Sigmoid colon (tissue), 7 donors: Measurements from ENCODE around the gene DUSP9. TPM values are rescaled to one million over a fixed set of nuclear protein-coding genes. Genes with fewer than 3 reads are reported as not detected.

ENCODE experiments used
- DNase-seq: peaks from one replicate; pipeline ENCODE4 v3.0.0-alpha.2; 2019
- H3K27ac ChIP-seq, 4 donors: fragments of 200-600 bp; sonication (generic); one replicate each; pipeline ENCODE4 v1.5.1; 2016 to 2019; ENCODE audit warnings: mild to moderate bottlenecking in 1 of 4
- H3K27me3 ChIP-seq, 3 donors: fragments of 200-600 bp; sonication (generic); one replicate each; pipeline ENCODE4 v1.5.1; 2019; ENCODE audit warnings: mild to moderate bottlenecking in 1 of 3
- H3K36me3 ChIP-seq, 4 donors: fragments of 200-600 bp; sonication (generic); one replicate each; pipeline ENCODE4 v1.5.1; 2016 to 2019
- H3K4me1 ChIP-seq, 4 donors: fragments of 200-600 bp; sonication (generic); one replicate each; pipeline ENCODE4 v1.5.1; 2017 to 2019
- H3K4me3 ChIP-seq, 4 donors: fragments of 200-600 bp; sonication (generic); one replicate each; pipeline ENCODE4 v1.5.1; 2017 to 2019; ENCODE audit warnings: mild to moderate bottlenecking in 2 of 4, moderate library complexity in 1 of 4
- H3K9me3 ChIP-seq, 4 donors: fragments of 200-600 bp in 3 of 4; sonication (generic) in 3 of 4; one replicate each; pipeline versions ENCODE4 v1.5.1 to v1.6.1; 2013 to 2019
- CTCF ChIP-seq, 4 experiments: fragments of 450-650 bp in 3 of 4; fragments of 200-600 bp in 1 of 4; IDR thresholded peaks; one replicate each; pipeline ENCODE4 v1.5.1; 2016 to 2019; ENCODE audit warnings: antibody characterized with exemption in 4 of 4, mild to moderate bottlenecking in 3 of 4, moderate library complexity in 2 of 4
- EP300 ChIP-seq, 4 donors: sonication (generic); formaldehyde crosslinking; IDR thresholded peaks; one replicate each; pipeline ENCODE4 v1.6.1; 2017; ENCODE audit warnings: antibody characterized with exemption in 4 of 4
- POLR2A ChIP-seq, 2 donors: fragments of 450-650 bp; IDR thresholded peaks; one replicate each; pipeline ENCODE4 v1.6.1; 2016; ENCODE audit warnings: antibody characterized with exemption in 2 of 2, mild to moderate bottlenecking in 2 of 2, moderate library complexity in 2 of 2
- POLR2AphosphoS5 ChIP-seq, 4 donors: sonication (generic); formaldehyde crosslinking; IDR thresholded peaks; one replicate each; pipeline ENCODE4 v1.6.1; 2017; ENCODE audit warnings: antibody characterized with exemption in 4 of 4
- WGBS, 2 donors: extraction: QIAGEN DNeasy Blood & Tissue Kit; methylation state at CpG; one replicate each; pipeline ENCODE4 v1.1.7; 2013; 5-methylcytosine and 5-hydroxymethylcytosine counted together
- intact Hi-C: fragments of 100-400 bp; cut with DNase I; formaldehyde crosslinking; loops from one replicate; pipeline ENCODE4 v1.15.1; 2023
- polyA plus RNA-seq, 3 donors: library from polyadenylated mRNA; stranded (reverse); fragments of 200-250 nt; gene quantifications; one replicate each; pipeline ENCODE4 v1.2.3, GENCODE V29; 2013
- total RNA-seq, 4 donors: library from RNA; depleted of rRNA; stranded (reverse); fragments of >200 nt; gene quantifications; one replicate each; pipeline ENCODE4 v1.1.0, GENCODE V29; 2016
- donor health status: healthy with polysubstance abuse.
- donor health status: Bipolar disorder and iron deficiency.
- donor health status: healthy.

DUSP9 gene
- total and polyA plus RNA-seq, 7 donors = 0.06 TPM; not detected in 6

GRCh38 chrX:153687121-153688039, 40.4 kb downstream of the DUSP9 start, which contains the start of gene SLC6A8:
TSS of gene SLC6A8 (plus strand) at chrX:153687926. CDS start at chrX:153688575, 649 bp downstream.
- Histone ChIP-seq H3K9me3 (no peaks in the 10 kb centered on the region), H3K4me1 (peaks cover 0 to 33% (median 20%) of the 10 kb centered on the region in 4 donors), H3K27ac (peak within 1 kb of the TSS; percentile 79 to 92 (median 87)), H3K36me3 (peaks cover 0 to 4% (median 0%) of the 10 kb centered on the region in 4 donors), H3K27me3 (no peaks in the 10 kb centered on the region), H3K4me3 (peak within 1 kb of the TSS; percentile 32 to 60 (median 58))
- TF ChIP-seq CTCF (IDR thresholded peaks at IDR 0.05) (peak in 1 of 4 experiments; percentile 40), POLR2A (IDR thresholded peaks at IDR 0.05) (no peak), POLR2AphosphoS5 (IDR thresholded peaks at IDR 0.05) (peak; percentile 64 to 89 (median 84))
- 1 to 5% methylated on average over 63 to 66 of the region's 66 CpGs for WGBS, 2 donors
- intact Hi-C loops = no loop called here
- DNase-seq = peak; percentile 91

- no peak for TF ChIP-seq CTCF (IDR thresholded peaks at IDR 0.05)
- no peak for TF ChIP-seq POLR2A (IDR thresholded peaks at IDR 0.05)
- no peak for TF ChIP-seq POLR2AphosphoS5 (IDR thresholded peaks at IDR 0.05)
- TF ChIP-seq EP300 (IDR thresholded peaks at IDR 0.05) = no peak
- Histone ChIP-seq H3K27me3 (no peaks in the 10 kb centered on the region), H3K36me3 (peaks cover 0 to 4% (median 0%) of the 10 kb centered on the region in 4 donors), H3K4me1 (peaks cover 0 to 40% (median 20%) of the 10 kb centered on the region in 4 donors), H3K27ac (peak overlapping the region in 2 of 4 donors; percentile 82 to 91), H3K9me3 (no peaks in the 10 kb centered on the region), H3K4me3 (peak overlapping the region in 3 of 4 donors; percentile 57 to 60 (median 59))
- no peak for DNase-seq
- intact Hi-C loops = no loop called here
- 1% methylated on average over 69 of the region's 69 CpGs for WGBS, 2 donors
These were observed 41.1 kb downstream of the DUSP9 start for GRCh38 chrX:153688071-153688470.

- Histone ChIP-seq H3K27me3 (no peaks in the 10 kb centered on the region), H3K36me3 (peaks cover 0 to 4% (median 0%) of the 10 kb centered on the region in 4 donors), H3K9me3 (no peaks in the 10 kb centered on the region), H3K4me3 (peak overlapping the region; percentile 32 to 60 (median 58)), H3K4me1 (peaks cover 0 to 45% (median 20%) of the 10 kb centered on the region in 4 donors), H3K27ac (peak overlapping the region; percentile 79 to 92 (median 87))
- 1% methylated on average over 57 of the region's 57 CpGs for WGBS, 2 donors
- intact Hi-C loops = no loop called here
- TF ChIP-seq POLR2A (IDR thresholded peaks at IDR 0.05) (no peak), EP300 (IDR thresholded peaks at IDR 0.05) (no peak), POLR2AphosphoS5 (IDR thresholded peaks at IDR 0.05) (no peak)
- DNase-seq = peak; percentile 60
These were observed 41.5 kb downstream of the DUSP9 start for GRCh38 chrX:153688506-153688905.

GRCh38 chrX:153688911-153689590, 42.0 kb downstream of the DUSP9 start:
- TF ChIP-seq CTCF (IDR thresholded peaks at IDR 0.05) (no peak), POLR2A (IDR thresholded peaks at IDR 0.05) (no peak), EP300 (IDR thresholded peaks at IDR 0.05) (no peak), POLR2AphosphoS5 (IDR thresholded peaks at IDR 0.05) (no peak)
- Histone ChIP-seq H3K27ac (peak overlapping the region; percentile 79 to 92 (median 87)), H3K9me3 (no peaks in the 10 kb centered on the region), H3K36me3 (peaks cover 0 to 4% (median 0%) of the 10 kb centered on the region in 4 donors), H3K27me3 (no peaks in the 10 kb centered on the region), H3K4me3 (peak overlapping the region; percentile 32 to 60 (median 58)), H3K4me1 (peaks cover 0 to 50% (median 20%) of the 10 kb centered on the region in 4 donors)
- DNase-seq = peak; percentile 85
- intact Hi-C loops = no loop called here
- 30 to 37% methylated on average over 53 of the region's 53 CpGs for WGBS, 2 donors
